ENCODE results near the gene MAST4. TPM values are rescaled to one million over a fixed set of nuclear protein-coding genes. Genes with fewer than 3 reads are reported as not detected.

MAST4 gene
- total and polyA plus RNA-seq, 2 of the 8 experiments (the other 6 are each of a cell fraction or from before 2014, with no cell fraction given), result 1.5 to 2.6 TPM

DNA sequence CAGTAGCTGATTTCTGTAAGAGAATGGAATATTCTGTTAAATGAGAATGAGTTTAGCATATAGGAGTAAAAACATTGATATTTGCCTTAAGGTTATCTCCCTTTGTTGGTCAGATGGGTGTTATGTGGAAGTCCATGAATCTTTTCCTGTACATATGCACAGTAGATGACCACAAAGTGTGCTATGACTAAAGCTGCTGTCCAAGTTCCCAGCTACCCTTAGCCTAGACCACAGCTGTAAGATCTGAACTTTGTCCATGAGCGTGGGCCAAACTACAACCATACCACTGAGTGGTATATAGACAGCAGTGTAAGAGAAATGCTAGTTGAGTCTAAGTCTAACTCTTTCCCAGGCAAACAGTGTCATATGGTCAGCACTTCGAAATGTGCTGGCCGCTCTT, 551.6 kb downstream of the MAST4 start:
- WGBS, 2 experiments (ENCODE audit: extremely low coverage in 1 of 2, insufficient coverage in 1 of 2, insufficient read length in 1 of 2, insufficient replicate concordance in 2 of 2, low coverage in 1 of 2, low lambda C conversion rate in 2 of 2, missing lambda C conversion rate in 1 of 2), result 87% methylated on average over 3 of the region's 3 CpGs; no CpG with 5 or more reads in 1 of the 2 experiments
- CTCF ChIA-PET (ENCODE audit: partially characterized antibody), result interaction anchor here (0.9 to 2.6 kb wide), 9 partner anchors 8 to 333 kb away, joined by 3 to 11 read pairs (median 5); no protein-coding TSS in a partner anchor
- H2AFZ ChIP-seq (ENCODE audit: low read length), result no peak overlapping the region

More for the DNA sequence above, 551.6 kb downstream of the MAST4 start:
- Histone ChIP-seq H3K79me2 (ENCODE audit: control insufficient read depth in 1 of 2, insufficient read depth in 2 of 2, low read length in 2 of 2) (no peaks in the 10 kb centered on the region), H3K36me3 (ENCODE audit: control insufficient read depth in 2 of 4, insufficient read depth in 4 of 4, low read length in 3 of 4) (peaks cover 0 to 3% (median 0%) of the 10 kb centered on the region in 4 experiments; a peak in 1 of 8 replicates), H3K9ac (replicated peaks in 1 of 4; ENCODE audit: extremely low read depth in 1 of 4, low read depth in 3 of 4, low read length in 3 of 4) (no peak overlapping the region), H3K23ac (ENCODE audit: insufficient read length) (no peak overlapping the region), H4K20me1 (replicated peaks in 1 of 2; ENCODE audit: control insufficient read depth in 1 of 2, insufficient read depth in 2 of 2, low read length in 2 of 2) (no peaks in the 10 kb centered on the region), H3K23me2 (ENCODE audit: low read depth, low read length) (no peaks in the 10 kb centered on the region), H3K27ac (ENCODE audit: low read depth, low read length) (no peak overlapping the region), H2BK5ac (ENCODE audit: low read depth, low read length) (no peak overlapping the region), H3K18ac (ENCODE audit: extremely low read depth, low read length) (no peak overlapping the region), H4K8ac (ENCODE audit: extremely low read depth, insufficient read depth, low read length) (no peak overlapping the region), H2BK12ac (ENCODE audit: low read depth, low read length) (no peak overlapping the region), H2BK15ac (ENCODE audit: low read length) (no peak overlapping the region), H2BK20ac (ENCODE audit: low read length) (no peak overlapping the region), H2AK5ac (ENCODE audit: low read depth, low read length) (no peak overlapping the region), H3K4me2 (ENCODE audit: insufficient read depth in 1 of 2, low read depth in 2 of 2, low read length in 2 of 2) (no peak overlapping the region), H4K5ac (ENCODE audit: insufficient read length, low read depth, low read length) (no peak overlapping the region), H3K4me3 (ENCODE audit: extremely low read depth in 1 of 4, insufficient read depth in 2 of 4, low read depth in 3 of 4, low read length in 4 of 4) (no peak overlapping the region), H3K27me3 (replicated peaks in 1 of 4; ENCODE audit: control insufficient read depth in 3 of 4, extremely low read depth in 1 of 4, insufficient read depth in 3 of 4, low read length in 3 of 4) (no peaks in the 10 kb centered on the region), H3K4me1 (replicated peaks in 1 of 4; ENCODE audit: control insufficient read depth in 3 of 4, insufficient read depth in 4 of 4, low read length in 3 of 4) (no peaks in the 10 kb centered on the region), H3K9me3 (ENCODE audit: insufficient read depth in 2 of 2, low read depth in 1 of 2, low read length in 1 of 2) (no peaks in the 10 kb centered on the region), H2BK120ac (replicated peaks; ENCODE audit: low read depth, low read length) (no peak overlapping the region), H3K14ac (ENCODE audit: insufficient read length) (no peak overlapping the region), H3K56ac (replicated peaks; ENCODE audit: insufficient read length, low read depth, low read length) (no peak overlapping the region), H4K91ac (replicated peaks; ENCODE audit: insufficient read length, low read length) (no peak overlapping the region), H3K4ac (replicated peaks; ENCODE audit: insufficient read length, low read depth, low read length) (no peak overlapping the region), H3K79me1 (ENCODE audit: low read depth, low read length) (no peaks in the 10 kb centered on the region)
- POLR2A ChIA-PET (ENCODE audit: partially characterized antibody), result interaction anchor here (0.8 kb wide), 1 partner anchor 143 kb away, joined by 5 read pairs; no protein-coding TSS in a partner anchor
- TF ChIP-seq CHD2 (IDR thresholded peaks at IDR 0.05; ENCODE audit: low read length) (no peak), BCL11A (IDR thresholded peaks at IDR 0.05; ENCODE audit: low read depth in 2 of 2, low read length in 2 of 2) (no peak), GABPA (IDR thresholded peaks at IDR 0.05; ENCODE audit: borderline replicate concordance, insufficient read depth, low read length) (no peak), POLR2A (IDR thresholded peaks at IDR 0.05; ENCODE audit: control extremely low read depth in 1 of 2, low read depth in 2 of 2, low read length in 2 of 2) (no peak), NANOG (IDR thresholded peaks at IDR 0.05; ENCODE audit: insufficient read depth, low read depth, low read length, poor library complexity, severe bottlenecking) (no peak), RXRA (IDR thresholded peaks at IDR 0.05; ENCODE audit: insufficient read depth, low read depth, low read length) (no peak), TAF7 (optimal IDR thresholded peaks at IDR 0.05; ENCODE audit: borderline replicate concordance, low read depth, low read length) (no peak), SP2 (IDR thresholded peaks at IDR 0.05; ENCODE audit: low read length) (no peak), SP1 (IDR thresholded peaks at IDR 0.05; ENCODE audit: low read depth, low read length) (no peak), SUZ12 (IDR thresholded peaks at IDR 0.05; ENCODE audit: low read length) (no peak), SRF (IDR thresholded peaks at IDR 0.05; ENCODE audit: low read depth, low read length) (no peak), SP4 (IDR thresholded peaks at IDR 0.05; ENCODE audit: low read length) (no peak)
- TF ChIP-seq, protein P1, sequence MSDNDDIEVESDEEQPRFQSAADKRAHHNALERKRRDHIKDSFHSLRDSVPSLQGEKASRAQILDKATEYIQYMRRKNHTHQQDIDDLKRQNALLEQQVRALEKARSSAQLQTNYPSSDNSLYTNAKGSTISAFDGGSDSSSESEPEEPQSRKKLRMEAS (IDR thresholded peaks at IDR 0.05), result no peak
- FAIRE-seq, result no peak
- DNase-seq (ENCODE audit: low read depth in 1 of 2, low spot score in 2 of 2), result no peak

Data from H1 (cell line).